Activated T-helper 1 cell treated with anti-CD3 and anti-CD28 coated beads, Interleukin-12 subunit alpha, Interleukin-12 subunit beta, Interleukin-2, Interleukin-4 antibody, amounts not matched to agents 30 ng/mL and 10 ng/mL and 1 ng/mL, durations not matched to agents 14 hours and 24 hours and 36 hours (primary cell): ENCODE data around the gene C19orf38. TPM values are rescaled to one million over a fixed set of nuclear protein-coding genes. Genes with fewer than 3 reads are reported as not detected.

Experiments
- DNase-seq: peaks from one replicate; pipeline ENCODE4 v3.0.0; 2021; ENCODE audit warnings: low spot score
- H3K27ac Mint-ChIP-seq: one replicate; pipeline ENCODE4 v1.8.0; 2021; ENCODE audit warnings: mild to moderate bottlenecking, mixed read lengths
- H3K27me3 Mint-ChIP-seq: one replicate; pipeline ENCODE4 v1.8.0; 2022; ENCODE audit warnings: mild to moderate bottlenecking, moderate library complexity, mixed read lengths; ENCODE audit not compliant: insufficient read depth
- H3K36me3 Mint-ChIP-seq: one replicate; pipeline ENCODE4 v1.8.0; 2021; ENCODE audit warnings: low read depth, mixed read lengths
- H3K4me1 Mint-ChIP-seq: one replicate; pipeline ENCODE4 v1.8.0; 2021; ENCODE audit warnings: low read depth, mixed read lengths
- H3K4me3 Mint-ChIP-seq: one replicate; pipeline ENCODE4 v1.8.0; 2021; ENCODE audit warnings: mild to moderate bottlenecking, moderate library complexity, mixed read lengths
- H3K9me3 Mint-ChIP-seq: one replicate; pipeline ENCODE4 v1.8.0; 2021; ENCODE audit warnings: mixed read lengths
- intact Hi-C: fragments of 100-400 bp; cut with micrococcal nuclease; formaldehyde crosslinking; loops from one replicate; pipeline ENCODE4 v1.15.1; 2024
- total RNA-seq: library from RNA; stranded (reverse); gene quantifications from 2 replicates; pipeline ENCODE4 v1.2.3, GENCODE V29; 2022

Gene C19orf38
- total RNA-seq, 1 donor from 2014 or later: 5.6 TPM

DNA sequence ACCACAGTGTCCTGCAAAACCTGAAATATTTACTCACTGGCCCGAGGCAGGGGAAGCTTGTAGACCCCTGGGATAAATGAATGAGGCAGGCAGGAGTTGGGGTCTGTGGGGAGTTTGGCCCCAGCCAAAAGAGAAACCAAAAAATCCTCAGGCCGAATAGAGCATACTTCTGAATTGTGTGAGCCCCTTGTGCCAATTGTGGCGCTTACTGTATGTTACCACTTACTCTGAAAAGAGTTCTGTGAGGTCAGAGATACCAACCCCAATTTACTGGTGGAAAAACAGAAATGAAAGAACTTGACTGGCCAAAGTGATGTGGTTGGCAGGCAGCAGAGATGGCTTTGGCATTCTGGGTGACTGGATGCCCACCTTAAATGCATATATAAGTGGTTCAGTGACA lies 30.0 kb downstream of the C19orf38 start:
- Mint-ChIP-seq H3K36me3 (peaks cover 9% of the 10 kb centered on the region), H3K9me3 (no peaks in the 10 kb centered on the region), H3K27me3 (no peaks in the 10 kb centered on the region), H3K4me1 (peaks cover 41% of the 10 kb centered on the region), H3K27ac (peak overlapping the region; percentile 97), H3K4me3 (no peak overlapping the region)
- intact Hi-C loops: loop anchor here (2.0 kb wide), 1 partner anchor 51 kb away; the partner anchor contains the start of genes TIMM29 and YIPF2
- DNase-seq: no peak

DNA sequence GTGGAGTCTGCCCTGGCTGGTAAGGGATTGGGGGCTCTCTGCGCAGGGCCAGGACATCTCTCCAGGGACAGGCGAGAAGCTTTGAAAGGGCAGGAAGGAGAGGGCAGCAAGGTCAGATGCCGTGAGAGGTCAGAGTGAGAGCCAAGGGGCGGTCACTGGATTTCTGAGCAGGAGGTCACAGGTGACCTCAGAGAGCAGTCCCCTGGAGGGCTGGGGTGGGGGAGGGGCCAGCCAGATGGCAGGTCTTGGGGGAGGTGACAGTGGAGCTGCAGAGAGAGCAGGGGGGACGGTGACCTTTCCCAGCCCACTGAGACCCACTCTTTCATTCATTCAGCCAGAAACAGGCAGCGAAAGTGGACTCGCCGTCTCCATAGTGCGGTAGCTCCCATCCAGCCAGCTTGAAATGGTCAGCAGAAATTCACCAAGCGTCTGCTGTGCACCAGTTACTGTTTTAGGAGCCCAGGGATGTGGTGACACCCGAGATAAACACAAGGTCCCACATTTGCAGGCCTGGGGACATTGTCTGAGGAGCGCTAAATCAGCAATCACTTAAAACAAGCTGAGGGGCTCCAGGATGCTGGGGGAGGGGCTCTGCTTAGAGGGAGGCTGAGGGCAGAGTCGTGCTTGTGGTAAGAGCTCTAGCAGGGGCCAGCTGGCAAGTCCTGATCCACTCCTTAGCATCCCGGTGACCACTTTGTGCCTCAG lies 33.3 kb downstream of the C19orf38 start:
- H3K9me3 Mint-ChIP-seq: no peaks in the 10 kb centered on the region
- H3K4me3 Mint-ChIP-seq: no peak overlapping the region
- H3K36me3 Mint-ChIP-seq: peaks cover 6% of the 10 kb centered on the region
- no peak for DNase-seq
- no peaks in the 10 kb centered on the region for H3K27me3 Mint-ChIP-seq
- H3K27ac Mint-ChIP-seq: no peak overlapping the region
- peaks cover 24% of the 10 kb centered on the region for H3K4me1 Mint-ChIP-seq
- intact Hi-C loops: no loop called here

DNA sequence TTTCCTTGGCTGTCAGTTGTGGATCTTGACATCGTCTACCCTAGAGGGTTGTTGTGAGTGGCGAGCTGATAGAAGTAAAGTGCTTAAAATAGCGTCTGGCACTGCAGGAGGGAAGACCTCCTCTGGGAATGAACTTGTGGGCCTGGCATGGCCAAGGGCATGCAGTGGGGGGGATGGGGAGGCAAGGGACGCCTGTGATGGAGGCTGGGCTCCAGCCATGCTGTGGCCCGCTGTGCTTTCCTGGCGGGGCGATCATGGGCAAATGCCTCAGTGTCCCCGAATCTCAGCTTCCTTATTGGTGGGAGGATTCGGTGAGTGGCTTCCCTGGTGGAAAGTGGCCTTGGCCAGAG lies 33.9 kb downstream of the C19orf38 start:
- no peak for DNase-seq
- Mint-ChIP-seq H3K9me3 (no peaks in the 10 kb centered on the region), H3K36me3 (peaks cover 6% of the 10 kb centered on the region), H3K27me3 (no peaks in the 10 kb centered on the region), H3K4me1 (peaks cover 19% of the 10 kb centered on the region), H3K27ac (no peak overlapping the region), H3K4me3 (no peak overlapping the region)
- intact Hi-C loops: no loop called here

DNA sequence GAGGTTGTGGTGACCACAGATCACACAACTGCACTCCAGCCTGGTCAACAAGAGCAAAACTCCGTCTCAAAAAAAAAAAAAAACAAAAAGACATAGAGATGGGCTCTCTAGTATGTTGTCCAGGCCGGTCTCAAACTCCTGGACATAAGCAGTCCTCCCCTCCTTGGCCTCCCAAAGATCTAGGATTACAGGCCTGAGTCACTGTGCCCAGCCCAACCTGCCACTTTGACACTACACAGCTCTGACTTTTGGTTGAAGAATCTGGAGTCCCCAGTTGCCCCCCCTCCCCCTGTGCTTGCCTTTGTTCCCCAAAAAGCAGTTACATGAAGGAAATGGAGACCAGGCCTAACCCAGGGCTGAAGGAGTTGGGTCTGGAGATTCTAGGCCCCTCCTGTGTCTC lies 36.1 kb downstream of the C19orf38 start:
- no peak for DNase-seq
- peaks cover 3% of the 10 kb centered on the region for H3K36me3 Mint-ChIP-seq

DNA sequence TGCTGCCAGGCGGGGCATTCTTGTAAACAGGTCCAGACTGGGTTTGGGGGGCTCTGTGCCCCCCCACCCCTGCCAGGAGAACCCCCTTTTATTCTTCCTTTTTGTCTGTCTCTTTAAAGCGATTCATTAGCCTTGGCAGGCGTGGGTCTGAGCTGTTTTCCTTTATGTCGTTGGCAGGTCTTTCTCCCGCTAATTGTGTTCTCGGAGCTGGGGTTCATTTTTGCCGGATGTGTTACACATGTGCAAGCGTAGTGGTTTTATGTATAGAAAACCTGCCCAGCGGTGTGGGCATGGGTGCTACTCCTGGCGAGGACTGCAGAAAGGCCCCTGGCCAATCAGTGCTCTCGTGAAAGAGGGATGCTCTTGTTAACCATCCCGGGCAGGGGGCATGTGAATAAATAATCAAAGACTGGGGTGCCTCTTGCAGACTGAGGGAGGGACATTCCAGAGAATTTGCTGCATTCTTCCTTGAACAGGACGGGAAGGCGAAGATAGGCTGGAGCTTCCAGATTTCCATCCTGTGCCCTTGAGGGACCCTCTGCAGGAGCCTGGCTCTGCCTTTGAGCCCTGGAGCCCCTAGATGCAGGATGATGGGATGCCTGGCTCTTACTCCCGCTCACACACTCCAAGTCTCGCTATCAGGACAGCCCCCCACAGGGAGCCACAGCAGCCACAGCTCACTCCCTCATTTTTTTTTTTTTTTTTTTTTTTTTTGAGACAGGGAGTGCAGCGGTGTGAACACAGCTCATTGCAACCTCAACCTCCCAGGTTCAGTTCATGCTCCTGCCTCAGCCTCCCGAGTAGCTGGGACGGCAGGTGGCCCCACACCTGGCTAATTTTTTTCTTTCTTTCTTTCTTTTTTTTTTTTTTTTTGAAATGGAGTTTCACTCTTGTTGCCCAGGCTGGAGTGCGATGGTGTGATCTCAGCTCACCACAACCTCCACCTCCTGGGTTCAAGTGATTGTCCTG lies 37.3 kb downstream of the C19orf38 start:
- Mint-ChIP-seq H3K4me3 (no peak overlapping the region), H3K36me3 (peaks cover 2% of the 10 kb centered on the region), H3K27ac (no peak overlapping the region), H3K9me3 (no peaks in the 10 kb centered on the region), H3K27me3 (no peaks in the 10 kb centered on the region), H3K4me1 (no peaks in the 10 kb centered on the region)
- no peak for DNase-seq
- intact Hi-C loops: no loop called here

More for the DNA sequence above, 36.1 kb downstream of the C19orf38 start:
- Mint-ChIP-seq H3K4me1 (peaks cover 3% of the 10 kb centered on the region), H3K27me3 (no peaks in the 10 kb centered on the region), H3K27ac (no peak overlapping the region), H3K9me3 (no peaks in the 10 kb centered on the region), H3K4me3 (no peak overlapping the region)
- intact Hi-C loops: no loop called here

DNA sequence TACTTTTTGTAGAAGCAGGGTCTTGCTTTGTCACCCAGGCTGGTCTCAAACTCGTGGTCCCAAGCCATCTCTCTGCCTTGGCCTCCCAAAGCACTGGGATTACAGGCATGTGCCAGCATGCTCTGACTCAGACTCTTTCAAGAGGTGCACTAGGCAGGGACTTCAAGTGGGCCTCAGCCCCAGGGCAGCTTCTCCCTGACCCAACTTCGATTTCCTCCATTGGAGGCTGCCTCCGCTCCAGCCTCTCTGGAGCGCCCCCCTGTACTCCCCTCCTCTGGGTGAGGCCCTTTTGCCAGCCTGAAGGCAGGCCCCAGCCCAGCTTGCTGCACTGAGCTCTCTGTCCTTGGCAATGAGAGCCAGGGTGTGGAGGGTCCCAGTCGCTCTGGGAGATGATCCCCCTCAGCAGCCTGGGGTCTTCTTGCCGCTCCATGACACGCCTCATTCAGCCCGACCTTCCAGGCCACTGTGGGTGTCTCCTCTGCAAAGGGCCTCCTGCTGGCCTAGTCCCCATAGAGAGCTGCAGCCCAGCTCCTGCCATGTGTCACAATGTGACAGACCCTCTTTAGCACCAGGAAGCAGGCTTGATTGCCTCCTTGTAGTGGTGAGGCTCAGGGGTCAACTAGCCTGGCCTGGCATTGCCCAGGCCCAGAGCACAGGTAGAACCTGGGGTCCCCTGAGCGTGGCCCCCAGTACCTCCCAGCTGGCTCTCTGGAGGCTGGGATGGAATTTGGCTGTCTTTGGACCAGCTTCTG lies 39.6 kb downstream of the C19orf38 start:
- no peaks in the 10 kb centered on the region for H3K27me3 Mint-ChIP-seq
- intact Hi-C loops: no loop called here
- H3K27ac Mint-ChIP-seq: no peak overlapping the region

DNA sequence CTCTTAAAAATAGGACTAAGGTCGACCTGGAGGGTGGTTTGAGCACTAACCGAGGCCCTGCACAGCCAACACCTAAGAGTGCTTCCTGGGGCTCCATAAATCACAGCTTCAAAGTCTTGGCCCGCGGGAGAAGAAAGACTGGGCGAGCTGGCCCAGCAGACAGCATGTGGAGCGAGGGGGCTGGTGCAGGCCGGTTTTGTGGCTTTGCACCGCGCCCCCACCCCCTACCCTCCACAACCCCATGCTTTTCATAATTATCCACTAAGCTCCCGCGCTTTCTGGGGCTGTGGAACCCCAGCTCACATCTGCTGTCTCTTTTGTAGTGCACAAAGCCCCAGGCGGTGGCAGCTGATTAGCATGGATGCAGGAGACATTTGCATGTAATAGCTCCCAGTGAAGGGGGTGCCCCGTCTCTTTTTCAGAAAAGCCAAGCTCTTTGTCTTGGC lies 40.2 kb downstream of the C19orf38 start:
- intact Hi-C loops: no loop called here
- Mint-ChIP-seq H3K27me3 (no peaks in the 10 kb centered on the region), H3K9me3 (no peaks in the 10 kb centered on the region)

More for the DNA sequence above, 39.6 kb downstream of the C19orf38 start:
- H3K4me1 Mint-ChIP-seq: no peaks in the 10 kb centered on the region
- no peak overlapping the region for H3K4me3 Mint-ChIP-seq
- H3K36me3 Mint-ChIP-seq: no peaks in the 10 kb centered on the region
- no peak for DNase-seq
- no peaks in the 10 kb centered on the region for H3K9me3 Mint-ChIP-seq

DNA sequence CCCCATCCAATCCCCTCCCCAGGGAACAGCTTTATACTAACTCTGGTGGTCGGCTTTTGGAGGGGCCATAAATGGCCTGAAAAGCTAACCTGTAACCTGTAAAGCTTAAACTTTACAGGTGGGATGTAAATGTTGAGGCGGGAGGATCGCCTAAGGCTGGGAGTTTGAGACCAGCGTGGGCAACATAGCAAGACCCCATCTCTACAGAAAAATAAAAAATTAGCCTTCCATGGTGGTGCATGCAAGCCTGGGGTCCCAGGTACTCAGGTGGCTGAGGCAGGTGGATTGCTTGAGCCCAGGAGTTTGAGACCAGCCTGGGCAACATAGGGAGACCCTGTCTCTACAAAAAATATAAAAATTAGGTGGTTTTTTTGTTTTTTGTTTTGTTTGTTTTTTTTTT lies 41.7 kb downstream of the C19orf38 start:
- no peak for DNase-seq
- Mint-ChIP-seq H3K4me1 (no peaks in the 10 kb centered on the region), H3K4me3 (no peak overlapping the region), H3K36me3 (no peaks in the 10 kb centered on the region), H3K27me3 (no peaks in the 10 kb centered on the region), H3K9me3 (no peaks in the 10 kb centered on the region), H3K27ac (no peak overlapping the region)
- intact Hi-C loops: no loop called here

More for the DNA sequence above, 40.2 kb downstream of the C19orf38 start:
- no peak overlapping the region for H3K27ac Mint-ChIP-seq
- no peak for DNase-seq
- H3K36me3 Mint-ChIP-seq: no peaks in the 10 kb centered on the region
- no peak overlapping the region for H3K4me3 Mint-ChIP-seq
- no peaks in the 10 kb centered on the region for H3K4me1 Mint-ChIP-seq

DNA sequence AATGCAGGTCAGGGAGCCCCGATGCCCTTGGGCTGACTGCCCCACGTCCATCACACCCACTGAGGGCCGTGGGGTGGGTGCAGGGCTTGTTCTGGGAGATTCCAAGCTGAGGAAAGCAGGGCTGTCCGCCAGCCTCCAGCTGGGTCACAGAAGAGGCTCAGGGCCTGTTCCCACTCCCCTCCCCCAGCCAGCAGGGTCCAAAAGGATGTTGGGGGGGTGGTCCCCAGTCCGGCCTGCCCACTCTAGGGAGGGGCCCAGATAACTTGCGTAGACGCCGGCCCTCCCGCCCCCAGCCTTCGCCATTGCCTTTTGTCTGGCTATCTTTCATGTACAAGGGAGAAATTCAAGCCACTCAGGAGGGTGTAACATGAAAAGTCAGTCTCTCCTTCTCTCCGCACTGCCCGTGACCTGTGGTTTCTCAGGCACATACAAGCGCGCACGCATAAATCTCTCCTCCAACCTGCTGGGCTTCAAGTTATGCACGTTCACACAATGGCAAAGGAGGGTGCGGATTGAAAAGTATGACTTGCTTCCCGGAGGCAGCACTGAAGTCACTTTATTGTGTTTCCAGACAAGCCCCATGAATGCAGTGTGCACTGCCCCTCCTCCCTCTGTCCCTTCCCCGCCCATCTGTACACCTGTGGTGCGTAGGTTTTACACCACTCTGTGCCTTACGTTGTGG lies 43.3 kb downstream of the C19orf38 start:
- intact Hi-C loops: no loop called here
- Mint-ChIP-seq H3K27me3 (no peaks in the 10 kb centered on the region), H3K4me3 (no peak overlapping the region), H3K9me3 (no peaks in the 10 kb centered on the region), H3K4me1 (peaks cover 2% of the 10 kb centered on the region), H3K27ac (no peak overlapping the region), H3K36me3 (no peaks in the 10 kb centered on the region)
- no peak for DNase-seq

DNA sequence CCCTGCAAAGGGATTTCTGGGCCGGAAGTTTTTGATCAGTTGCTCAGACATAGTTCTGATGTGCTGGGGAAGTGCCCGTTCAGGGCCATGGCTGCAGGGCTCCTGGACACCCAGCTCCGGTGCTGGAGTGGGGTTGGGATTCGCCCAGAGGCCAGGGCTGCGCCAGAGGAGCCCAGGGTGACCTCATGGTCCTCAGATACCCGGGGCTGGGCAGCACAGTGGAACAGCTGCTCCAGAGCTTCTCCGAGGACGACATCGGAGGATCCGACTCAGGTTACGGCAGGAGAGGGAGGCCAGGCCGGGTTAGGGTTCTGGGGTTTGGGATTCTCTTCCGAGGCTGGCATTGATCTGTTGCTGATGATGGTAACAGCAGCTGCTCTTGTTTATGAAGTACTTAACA lies 44.0 kb downstream of the C19orf38 start:
- Mint-ChIP-seq H3K27ac (no peak overlapping the region), H3K4me1 (peaks cover 9% of the 10 kb centered on the region), H3K36me3 (no peaks in the 10 kb centered on the region), H3K9me3 (no peaks in the 10 kb centered on the region), H3K4me3 (no peak overlapping the region), H3K27me3 (no peaks in the 10 kb centered on the region)
- DNase-seq: no peak
- intact Hi-C loops: no loop called here

DNA sequence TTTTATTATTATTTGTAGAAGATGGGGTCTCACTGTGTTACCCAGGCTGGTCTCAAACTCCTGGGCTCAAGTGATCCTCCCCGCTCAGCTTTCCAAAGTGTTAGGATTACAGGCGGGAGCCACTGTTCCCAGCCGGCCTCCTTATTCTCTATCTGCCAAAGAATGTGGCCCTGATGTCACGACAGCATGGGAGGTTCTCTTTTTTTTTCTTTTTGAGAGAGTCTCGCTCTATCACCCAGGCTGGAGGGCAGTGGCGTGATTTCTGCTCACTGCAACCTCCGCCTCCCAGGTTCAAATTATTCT lies 46.6 kb downstream of the C19orf38 start:
- no peaks in the 10 kb centered on the region for H3K9me3 Mint-ChIP-seq
- peaks cover 9% of the 10 kb centered on the region for H3K4me1 Mint-ChIP-seq
- H3K4me3 Mint-ChIP-seq: no peak overlapping the region
- H3K36me3 Mint-ChIP-seq: no peaks in the 10 kb centered on the region
- H3K27me3 Mint-ChIP-seq: no peaks in the 10 kb centered on the region
- intact Hi-C loops: no loop called here
- no peak overlapping the region for H3K27ac Mint-ChIP-seq
- DNase-seq: no peak

DNA sequence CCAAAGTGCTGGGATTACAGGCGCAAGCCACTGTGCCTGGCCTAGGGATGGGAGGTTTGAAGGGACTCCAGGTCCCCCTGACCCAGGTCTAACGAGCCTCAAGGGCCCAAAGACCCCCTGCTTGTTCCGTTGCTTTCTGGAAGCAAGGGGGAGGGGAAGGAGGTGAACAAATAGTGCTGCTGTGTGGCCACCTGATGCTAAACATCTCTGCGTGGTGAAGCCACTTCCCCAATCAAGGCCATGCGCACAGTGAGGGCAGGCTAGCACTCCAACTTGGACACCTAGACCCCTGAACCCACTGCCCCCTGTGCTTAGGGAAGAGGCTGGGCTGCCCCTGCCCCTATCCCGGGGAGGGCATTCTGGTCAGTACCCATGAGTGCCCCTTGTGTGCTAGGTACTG lies 47.1 kb downstream of the C19orf38 start:
- no peak for DNase-seq
- H3K27ac Mint-ChIP-seq: no peak overlapping the region
- no peak overlapping the region for H3K4me3 Mint-ChIP-seq
- H3K36me3 Mint-ChIP-seq: no peaks in the 10 kb centered on the region
- peaks cover 9% of the 10 kb centered on the region for H3K4me1 Mint-ChIP-seq
- H3K9me3 Mint-ChIP-seq: no peaks in the 10 kb centered on the region
- H3K27me3 Mint-ChIP-seq: no peaks in the 10 kb centered on the region
- intact Hi-C loops: no loop called here
